ENCODE data around the gene RIPOR3. TPM values are rescaled to one million over a fixed set of nuclear protein-coding genes. Genes with fewer than 3 reads are reported as not detected.
"Not testable (repeated sequence)": the region's sequence is repeated elsewhere in the genome, so short reads cannot be mapped to it uniquely, and the experiment has no call there.

Gene RIPOR3
- polyA plus RNA-seq, 1 experiment = 11.5 TPM

- no peak overlapping the region for H3K27ac ChIP-seq (ENCODE audit: low read depth, low read length)
- POLR2A ChIA-PET = no interaction called here
Observed at GRCh38 chr20:50574108-50574507, 117.2 kb downstream of the RIPOR3 start.

GRCh38 chr20:50572938-50573777 is 118.2 kb downstream of the RIPOR3 start:
- ChIA-PET POLR2A (interaction anchor here (1.2 kb wide), 1 partner anchor 70 kb away, joined by 3 read pairs; no protein-coding TSS in a partner anchor), CTCF (interaction anchor here (0.6 to 3.3 kb wide), 8 partner anchors 12 to 394 kb away, joined by 3 to 11 read pairs (median 4); no protein-coding TSS in a partner anchor)
- Histone ChIP-seq H3K27ac (ENCODE audit: low read depth, low read length) (peak overlapping the region; percentile 73), H3K4me3 (ENCODE audit: low read depth, low read length) (no peak overlapping the region), H3K9me3 (ENCODE audit: control insufficient read depth, insufficient read depth, low read length) (no peaks in the 10 kb centered on the region), H3K27me3 (ENCODE audit: control insufficient read depth, insufficient read depth, low read length) (no peaks in the 10 kb centered on the region)
- TF ChIP-seq CTCF (IDR thresholded peaks at IDR 0.05; ENCODE audit: low read depth, low read length) = no peak
- DNase-seq (ENCODE audit: low read depth, low spot score) = peak; percentile 46

More at GRCh38 chr20:50574108-50574507, 117.2 kb downstream of the RIPOR3 start:
- H3K4me3 ChIP-seq (ENCODE audit: low read depth, low read length) = no peak overlapping the region
- no peak for TF ChIP-seq CTCF (IDR thresholded peaks at IDR 0.05; ENCODE audit: low read depth, low read length)
- H3K9me3 ChIP-seq (ENCODE audit: control insufficient read depth, insufficient read depth, low read length) = no peaks in the 10 kb centered on the region; the same call in 1 of the 2 replicates
- CTCF ChIA-PET = interaction anchor here (0.8 to 3.3 kb wide), 5 partner anchors 14 to 395 kb away, joined by 3 to 11 read pairs (median 5); no protein-coding TSS in a partner anchor
- no peak for DNase-seq (ENCODE audit: low read depth, low spot score)
- H3K27me3 ChIP-seq (ENCODE audit: control insufficient read depth, insufficient read depth, low read length) = no peaks in the 10 kb centered on the region

GRCh38 chr20:50571466-50571865 is 119.9 kb downstream of the RIPOR3 start:
- H3K27me3 ChIP-seq (ENCODE audit: control insufficient read depth, insufficient read depth, low read length) = no peaks in the 10 kb centered on the region
- H3K4me3 ChIP-seq (ENCODE audit: low read depth, low read length) = no peak overlapping the region
- no peaks in the 10 kb centered on the region for H3K9me3 ChIP-seq (ENCODE audit: control insufficient read depth, insufficient read depth, low read length)
- CTCF ChIA-PET = no interaction called here
- no peak for TF ChIP-seq CTCF (IDR thresholded peaks at IDR 0.05; ENCODE audit: low read depth, low read length)
- DNase-seq (ENCODE audit: low read depth, low spot score) = no peak
- no peak overlapping the region for H3K27ac ChIP-seq (ENCODE audit: low read depth, low read length)
- POLR2A ChIA-PET = no interaction called here

- DNase-seq (ENCODE audit: low read depth, low spot score) = no peak
- Histone ChIP-seq H3K4me3 (ENCODE audit: low read depth, low read length) (no peak overlapping the region), H3K9me3 (ENCODE audit: control insufficient read depth, insufficient read depth, low read length) (no peaks in the 10 kb centered on the region), H3K27ac (ENCODE audit: low read depth, low read length) (peak overlapping the region; percentile 49), H3K27me3 (ENCODE audit: control insufficient read depth, insufficient read depth, low read length) (no peaks in the 10 kb centered on the region)
- TF ChIP-seq CTCF (IDR thresholded peaks at IDR 0.05; ENCODE audit: low read depth, low read length) = peak; percentile 51
- ChIA-PET CTCF (interaction anchor here (0.9 to 1.0 kb wide), 2 partner anchors 9 to 18 kb away, joined by 3 to 5 read pairs; no protein-coding TSS in a partner anchor), POLR2A (no interaction called here)
Observed at GRCh38 chr20:50569864-50570836, 121.2 kb downstream of the RIPOR3 start.

- H3K9me3 ChIP-seq (ENCODE audit: control insufficient read depth, insufficient read depth, low read length); H3K4me3 ChIP-seq (ENCODE audit: low read depth, low read length); POLR2A ChIA-PET; H3K27me3 ChIP-seq (ENCODE audit: control insufficient read depth, insufficient read depth, low read length); DNase-seq (ENCODE audit: low read depth, low spot score); CTCF ChIA-PET: not testable (repeated sequence)
- H3K27ac ChIP-seq (ENCODE audit: low read depth, low read length) = peak overlapping the region; percentile 49
Observed at GRCh38 chr20:50569487-50569863, 121.9 kb downstream of the RIPOR3 start.

Data from AG04450 (cell line).